Measurements from ENCODE around the gene HSPA4L.

HSPA4L gene

GRCh38 chr4:127783955-127784770 lies 2.0 kb downstream of the HSPA4L start:
- DNase-seq (ENCODE audit: low read depth): no peak

GRCh38 chr4:127788517-127788916 lies 6.4 kb downstream of the HSPA4L start:
- no peak for DNase-seq (ENCODE audit: low read depth)

GRCh38 chr4:127791391-127791790 lies 9.3 kb downstream of the HSPA4L start:
- DNase-seq (ENCODE audit: low read depth): no peak

- DNase-seq (ENCODE audit: low read depth): no peak
Measured at GRCh38 chr4:127793528-127793927, 11.4 kb downstream of the HSPA4L start.

GRCh38 chr4:127799711-127800110 lies 17.6 kb downstream of the HSPA4L start:
- DNase-seq (ENCODE audit: low read depth): no peak

GRCh38 chr4:127809173-127809800 lies 27.2 kb downstream of the HSPA4L start:
- DNase-seq (ENCODE audit: low read depth): no peak

GRCh38 chr4:127810551-127810950 lies 28.4 kb downstream of the HSPA4L start:
- DNase-seq (ENCODE audit: low read depth): no peak

- DNase-seq (ENCODE audit: low read depth): no peak
Measured at GRCh38 chr4:127822430-127822829, 40.3 kb downstream of the HSPA4L start.

GRCh38 chr4:127828121-127828520 lies 46.0 kb downstream of the HSPA4L start:
- no peak for DNase-seq (ENCODE audit: low read depth)

GRCh38 chr4:127829014-127829413 lies 46.9 kb downstream of the HSPA4L start:
- DNase-seq (ENCODE audit: low read depth): no peak

- DNase-seq (ENCODE audit: low read depth): no peak
Measured at GRCh38 chr4:127832585-127832984, 50.5 kb downstream of the HSPA4L start.

- no peak for DNase-seq (ENCODE audit: low read depth)
Measured at GRCh38 chr4:127843704-127844600, 61.8 kb downstream of the HSPA4L start.

GRCh38 chr4:127844601-127845116 lies 62.5 kb downstream of the HSPA4L start:
- DNase-seq (ENCODE audit: low read depth): no peak

GRCh38 chr4:127846061-127846460 lies 63.9 kb downstream of the HSPA4L start:
- no peak for DNase-seq (ENCODE audit: low read depth)

GRCh38 chr4:127846765-127847164 lies 64.6 kb downstream of the HSPA4L start:
- no peak for DNase-seq (ENCODE audit: low read depth)

GRCh38 chr4:127849505-127850234 lies 67.5 kb downstream of the HSPA4L start:
- DNase-seq (ENCODE audit: low read depth): no peak

- DNase-seq (ENCODE audit: low read depth): no peak
Measured at GRCh38 chr4:127852661-127853060, 70.5 kb downstream of the HSPA4L start.

GRCh38 chr4:127856196-127856812 lies 74.2 kb downstream of the HSPA4L start:
- no peak for DNase-seq (ENCODE audit: low read depth)

- DNase-seq (ENCODE audit: low read depth): no peak
Measured at GRCh38 chr4:127856813-127857447, 74.8 kb downstream of the HSPA4L start.

GRCh38 chr4:127857641-127858040 lies 75.5 kb downstream of the HSPA4L start:
- DNase-seq (ENCODE audit: low read depth): no peak

- DNase-seq (ENCODE audit: low read depth): no peak
Measured at GRCh38 chr4:127868196-127868595, 86.1 kb downstream of the HSPA4L start.

Data from stimulated activated CD8-positive, alpha-beta memory T cell treated with anti-CD3 and anti-CD28 coated beads, Interleukin-12 subunit alpha, Interleukin-12 subunit beta, amount 100 ng/mL, for 4 hours (primary cell).